Amniotic epithelial cell (primary cell): ENCODE measurements around the gene PAPOLG.

ENCODE experiments used
- DNase-seq: peaks from one replicate; pipeline ENCODE4 v3.0.0-alpha.2; 2010; ENCODE audit warnings: low read depth

The PAPOLG gene

DNA sequence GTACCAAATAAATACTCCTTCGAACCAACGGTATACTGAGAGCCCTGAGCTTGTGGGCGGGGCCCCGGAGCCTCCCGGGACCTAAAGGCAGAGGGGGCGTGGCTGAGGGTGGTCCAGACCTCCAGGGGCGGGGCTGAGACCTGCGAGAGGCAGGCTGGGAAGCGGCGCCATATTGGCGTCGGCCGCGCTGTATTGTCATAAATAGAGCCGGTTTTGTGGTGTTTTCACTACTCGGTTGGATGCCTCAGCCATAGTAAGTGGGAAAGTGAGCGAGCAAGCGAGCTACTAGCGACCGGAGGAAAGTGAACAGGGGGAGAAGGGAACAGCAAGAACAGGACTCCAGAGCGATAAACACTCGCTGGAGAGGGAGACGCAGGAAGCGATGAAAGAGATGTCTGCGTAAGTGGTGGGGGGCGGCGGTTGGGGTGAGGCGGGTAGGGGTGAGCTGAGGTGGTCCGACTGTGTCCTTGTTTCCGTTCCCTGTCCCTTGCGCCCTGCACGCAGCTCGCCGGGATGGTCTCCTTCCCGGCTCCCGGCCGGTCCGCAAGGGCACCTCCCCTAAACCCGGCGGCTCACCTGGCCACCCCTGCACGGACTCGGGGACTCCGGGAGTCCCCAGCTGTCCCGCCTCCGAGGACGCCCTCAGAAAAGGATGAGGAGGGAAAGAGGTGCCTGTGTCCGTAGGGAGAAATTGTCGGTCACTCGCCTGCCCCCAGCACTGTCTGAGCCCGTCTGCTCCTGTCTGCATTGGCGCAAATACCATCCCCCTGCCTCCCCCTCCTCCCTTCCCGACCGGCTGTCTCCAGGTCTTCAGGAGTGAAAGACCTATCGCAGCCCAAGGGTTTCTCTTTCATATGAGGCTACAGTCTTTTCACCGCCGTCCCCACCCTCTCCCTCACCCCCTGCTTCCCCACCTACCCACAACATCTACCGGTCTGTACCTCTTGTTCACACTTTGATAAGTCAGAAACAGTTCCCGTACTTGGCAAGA, at the start of gene PAPOLG:
PAPOLG (plus strand) TSS at position 172 of the 991 bp plus-strand sequence; CDS start at position 383, 211 bp downstream.
- peak; percentile 81 for DNase-seq

DNA sequence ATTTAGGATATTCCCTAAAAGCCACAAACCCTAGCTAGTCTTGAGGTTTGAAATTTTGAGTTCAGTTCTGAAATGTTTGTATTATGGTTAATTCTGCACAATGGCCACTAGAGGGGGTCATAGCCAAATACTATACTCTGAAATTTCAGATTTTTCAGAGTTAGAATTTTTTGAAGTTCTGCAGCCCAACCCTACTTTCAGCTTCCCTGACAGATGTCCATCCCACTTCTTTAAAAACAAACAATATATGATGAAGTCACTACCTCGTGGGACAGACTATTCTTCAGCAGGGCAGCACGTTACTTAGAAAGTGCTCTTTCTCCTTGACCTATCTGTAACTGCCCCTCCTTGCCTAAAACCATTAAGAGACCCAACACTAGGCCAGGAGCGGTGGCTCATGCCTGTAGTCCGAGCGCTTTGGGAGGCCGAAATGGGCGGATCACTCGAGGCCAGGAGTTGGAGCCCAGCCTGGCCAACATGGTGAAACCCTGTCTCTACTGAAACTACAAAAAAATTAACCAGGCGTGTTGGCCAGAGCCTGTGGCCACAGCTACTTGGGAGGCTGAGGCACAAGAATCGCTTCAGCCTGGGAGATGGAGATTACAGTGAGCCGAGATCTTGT, 48.2 kb upstream of the PAPOLG start:
- DNase-seq: peak; percentile 13

DNA sequence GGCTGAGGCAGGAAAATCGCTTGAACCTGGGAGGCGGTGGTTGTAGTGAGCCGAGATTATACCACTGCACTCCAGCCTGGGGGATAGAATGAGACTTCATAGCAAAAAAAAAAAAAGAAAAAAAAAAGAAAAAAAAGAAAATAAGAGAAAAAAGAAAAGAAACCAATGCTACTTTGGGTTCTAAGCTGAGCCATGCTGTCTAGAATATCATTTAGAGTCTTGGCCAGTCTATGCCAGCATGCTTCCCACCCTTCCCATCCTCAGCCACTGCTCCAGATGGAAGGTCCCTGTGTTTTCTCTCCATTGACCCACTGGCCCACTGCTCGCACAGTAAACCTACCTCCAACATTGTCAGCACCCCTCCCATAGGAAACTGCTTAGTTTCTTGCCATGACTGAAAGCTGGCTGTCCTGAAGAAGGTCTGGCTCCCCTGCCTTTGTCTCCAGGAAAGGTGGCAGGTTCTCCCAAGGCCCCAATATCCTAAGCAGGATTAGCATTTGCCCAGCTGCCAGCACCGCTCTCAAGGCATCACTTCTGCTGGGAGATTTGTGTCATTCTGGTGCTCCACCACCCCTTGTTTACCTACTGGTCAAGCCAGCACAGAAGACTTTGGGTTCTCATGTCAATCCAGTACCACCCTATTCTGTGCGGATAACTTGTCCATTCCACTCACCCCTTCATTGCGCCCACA, 47.3 kb upstream of the PAPOLG start:
- no peak for DNase-seq

DNA sequence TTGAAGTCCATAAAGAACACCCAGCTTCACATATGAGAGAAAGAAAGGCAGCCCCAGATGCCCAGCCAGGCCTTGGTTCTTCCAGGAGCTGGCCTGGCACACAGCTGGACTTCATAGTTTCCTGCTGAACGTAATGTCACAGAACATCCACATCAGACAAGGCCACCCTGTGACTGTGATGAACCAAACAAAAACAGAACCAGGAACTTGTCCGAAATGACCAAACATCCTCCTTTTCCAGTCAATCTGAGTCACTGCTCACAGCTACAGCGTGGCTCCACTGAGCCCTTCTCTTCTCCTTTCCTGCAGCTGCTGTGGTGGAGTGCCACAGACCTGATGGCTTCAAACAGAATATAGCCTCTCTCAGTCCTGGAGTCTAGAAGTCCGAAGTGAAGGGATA, 45.4 kb upstream of the PAPOLG start:
- DNase-seq: no peak

DNA sequence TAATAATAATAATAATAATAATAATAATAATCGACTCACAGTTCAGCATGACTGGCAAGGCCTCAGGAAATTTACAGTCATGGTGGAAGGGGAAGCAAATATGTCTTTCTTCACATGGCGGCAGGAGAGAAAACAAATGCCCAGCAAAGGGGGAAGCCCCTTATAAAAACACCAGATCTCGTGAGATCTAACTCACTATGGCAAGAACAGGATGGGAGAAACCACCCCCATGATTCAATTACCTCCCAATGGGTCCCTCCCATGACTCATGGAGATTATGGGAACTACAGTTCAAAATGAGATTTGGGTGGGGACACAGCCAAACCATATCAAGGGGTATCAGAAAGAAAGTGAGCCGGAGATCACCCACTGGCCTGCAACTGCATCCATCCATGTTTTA, 40.5 kb upstream of the PAPOLG start:
- DNase-seq: no peak

DNA sequence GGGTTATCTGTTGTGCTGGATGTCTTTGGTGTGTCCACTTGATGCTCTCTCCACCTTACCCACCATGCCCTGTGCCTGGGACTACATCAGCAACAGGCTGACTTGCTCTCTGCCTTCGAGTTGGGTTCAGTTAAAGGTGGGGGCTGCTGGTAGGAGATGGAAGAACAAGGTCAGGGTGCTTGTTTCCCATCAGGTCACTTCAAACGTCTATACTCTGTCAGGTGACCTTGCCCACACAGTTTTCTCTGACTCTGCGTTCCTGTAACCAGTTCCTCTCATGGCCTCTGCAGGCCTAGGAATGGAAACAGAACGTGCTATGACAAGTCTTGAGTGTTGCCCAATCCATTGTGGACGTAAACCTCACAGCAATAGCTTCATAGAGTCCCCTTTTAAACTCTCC, 38.4 kb upstream of the PAPOLG start:
- peak; percentile 5 for DNase-seq

DNA sequence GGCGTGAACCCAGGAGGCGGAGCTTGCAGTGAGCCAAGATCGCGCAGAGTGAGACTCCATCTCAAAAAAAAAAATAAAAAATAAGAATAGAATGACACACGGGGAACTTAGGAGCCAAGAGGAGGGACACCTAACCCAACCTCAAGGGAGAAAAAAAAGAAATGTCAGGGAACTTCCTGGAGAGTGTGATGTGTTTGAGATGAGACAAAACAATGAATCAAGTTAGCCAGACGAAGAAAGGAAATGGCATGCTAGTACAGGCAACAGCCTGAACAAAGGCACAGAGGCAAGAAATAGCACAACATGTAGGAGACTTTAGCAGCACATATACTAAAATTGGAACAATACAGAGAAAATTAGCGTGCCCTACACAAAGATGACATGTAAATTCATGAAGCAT, 36.7 kb upstream of the PAPOLG start:
- DNase-seq: no peak

DNA sequence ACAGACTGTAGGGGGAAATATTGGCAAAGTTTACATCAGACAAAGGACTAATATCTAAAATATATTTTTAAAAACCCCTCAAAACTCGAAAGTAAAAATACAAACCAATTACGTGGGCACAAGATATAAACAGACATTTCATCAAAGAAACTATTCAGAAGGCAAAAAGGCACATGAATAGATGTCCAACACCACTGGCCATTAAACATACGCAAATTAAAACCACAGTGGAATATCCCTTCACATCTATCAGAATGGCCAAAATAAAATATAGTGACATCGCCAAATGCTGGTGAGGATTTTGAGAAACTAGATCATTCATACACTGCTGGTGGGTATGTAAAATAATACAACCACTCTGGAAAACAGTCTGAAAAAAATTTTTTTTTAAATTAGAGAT, 30.6 kb upstream of the PAPOLG start:
- DNase-seq: no peak

DNA sequence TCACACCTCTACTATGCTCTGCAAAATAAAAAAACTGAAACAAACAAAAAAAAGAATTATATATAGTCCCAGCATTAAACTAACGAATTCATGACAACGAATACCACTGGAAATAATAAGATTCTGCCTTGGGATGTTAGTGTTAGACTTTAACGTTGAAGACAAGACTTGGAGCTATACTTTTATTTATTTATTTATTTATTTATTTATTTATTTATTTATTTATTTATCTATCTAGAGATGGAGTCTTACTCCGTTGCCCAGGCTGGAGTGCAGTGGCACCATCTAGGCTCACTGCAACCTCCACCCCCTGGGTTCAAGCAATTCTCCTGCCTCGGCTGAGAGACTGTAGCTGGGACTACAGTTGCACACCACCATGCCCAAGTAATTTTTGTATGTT, 27.2 kb upstream of the PAPOLG start:
- no peak for DNase-seq

DNA sequence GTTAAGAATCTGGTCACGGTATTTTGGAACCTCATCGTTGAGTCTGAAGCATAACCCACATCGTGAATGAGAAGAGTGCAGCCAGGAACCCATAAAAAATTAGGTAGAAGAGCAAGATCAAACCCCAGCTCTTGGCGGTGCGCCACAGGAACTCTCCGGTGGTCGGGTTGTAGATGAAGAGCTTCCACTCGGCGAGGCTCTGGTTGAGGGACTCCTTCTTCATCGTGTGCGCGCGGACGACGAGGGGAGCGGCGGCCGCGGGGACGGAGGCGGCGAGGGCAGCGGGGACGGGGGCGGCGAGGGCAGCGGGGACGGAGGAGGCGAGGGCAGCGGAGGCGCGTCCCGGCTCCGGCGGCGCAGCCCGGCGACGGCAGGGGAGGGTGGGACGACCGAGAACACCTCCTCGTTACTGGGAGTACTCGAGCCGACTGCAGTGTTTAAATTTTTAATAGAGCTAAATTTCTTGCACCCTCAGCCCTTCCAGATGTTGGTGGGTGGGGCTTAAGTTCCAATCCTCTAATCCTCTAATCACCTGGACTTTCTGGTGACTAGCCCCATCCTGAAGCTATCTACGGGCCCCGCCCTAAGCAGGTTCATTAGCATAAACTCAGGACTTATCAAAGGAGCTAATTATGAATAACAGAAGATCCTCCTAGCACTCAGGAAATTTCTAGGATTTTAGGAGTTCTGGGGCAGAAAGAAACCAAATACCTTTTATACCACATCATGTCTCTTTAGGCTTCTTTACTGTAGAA, 20.4 kb upstream of the PAPOLG start:
- no peak for DNase-seq

DNA sequence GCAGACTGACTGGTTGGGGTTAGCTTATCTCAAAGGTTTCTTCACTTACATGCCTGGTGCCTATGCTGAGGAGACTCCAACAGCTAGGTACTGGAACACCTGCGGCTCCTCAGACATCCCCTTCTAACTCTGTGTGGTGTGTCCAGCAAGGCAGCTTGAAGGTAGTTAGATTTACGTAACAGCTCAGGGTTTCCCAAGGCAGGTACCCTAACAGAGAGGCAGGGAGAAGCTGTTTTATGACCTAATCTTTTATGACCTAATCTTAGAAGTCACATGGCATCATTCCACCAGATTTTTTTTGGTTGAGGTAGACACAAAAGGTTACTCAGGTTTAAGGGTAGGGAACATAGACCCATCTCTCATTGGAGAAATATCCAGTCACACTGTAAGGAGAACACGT, 17.4 kb upstream of the PAPOLG start:
- DNase-seq: no peak

DNA sequence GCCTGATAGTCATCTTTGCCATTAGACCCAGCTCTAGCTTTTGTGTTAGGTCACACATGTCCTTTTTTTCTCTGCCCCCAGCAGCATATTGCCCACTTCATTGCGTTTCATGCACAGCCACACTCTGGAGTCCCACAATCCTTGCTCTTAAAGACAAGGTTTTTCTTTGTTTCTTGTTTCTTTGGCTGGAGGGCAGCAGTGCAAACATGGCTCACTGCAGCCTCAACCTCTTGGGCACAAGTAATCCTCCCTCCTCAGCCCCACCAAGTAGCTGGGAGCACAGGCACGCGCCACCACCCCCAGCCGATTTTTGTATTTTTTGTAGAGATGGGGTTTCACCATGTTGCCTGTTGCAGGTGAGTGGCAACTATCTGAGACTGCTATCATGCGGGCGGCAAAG, 16.9 kb upstream of the PAPOLG start:
- no peak for DNase-seq

DNA sequence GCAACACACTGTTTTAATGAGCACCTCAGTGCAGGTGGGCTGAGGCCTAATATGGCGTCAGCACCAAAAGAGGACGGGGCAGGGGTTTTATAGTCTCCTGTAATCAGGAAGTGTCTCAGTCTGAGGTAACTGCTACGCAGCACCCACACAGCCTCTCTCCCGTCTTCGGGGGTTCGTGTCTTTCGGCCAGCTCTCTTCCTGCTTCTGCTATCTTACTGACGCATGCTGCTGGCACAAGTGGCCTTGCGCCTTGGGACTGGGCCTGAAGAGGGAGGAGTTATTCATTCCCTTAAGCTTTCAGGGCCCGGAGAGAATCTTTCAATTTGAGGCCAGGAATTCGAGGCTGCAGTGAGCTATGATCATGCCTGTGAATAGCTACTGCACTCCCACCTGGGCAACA, 14.5 kb upstream of the PAPOLG start:
- no peak for DNase-seq

DNA sequence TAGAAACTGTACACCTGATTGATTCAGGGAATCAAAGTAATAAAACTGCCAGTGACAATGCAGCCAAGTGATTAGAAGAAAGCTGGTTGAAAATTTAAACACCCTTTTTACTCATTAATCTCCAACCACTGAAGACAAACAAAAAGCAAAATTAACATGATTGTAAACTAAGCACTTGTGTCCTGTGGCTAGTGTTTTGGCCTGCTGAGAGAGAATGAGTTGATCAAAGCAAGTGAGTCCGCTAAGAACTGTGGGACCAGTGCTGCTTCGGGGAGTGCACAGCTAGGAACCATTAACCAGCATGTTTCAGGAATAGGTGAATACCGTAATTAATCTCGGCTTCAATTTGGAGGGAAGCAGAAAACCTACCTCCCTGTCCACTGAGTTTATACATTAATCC, 13.6 kb upstream of the PAPOLG start:
- DNase-seq: no peak

DNA sequence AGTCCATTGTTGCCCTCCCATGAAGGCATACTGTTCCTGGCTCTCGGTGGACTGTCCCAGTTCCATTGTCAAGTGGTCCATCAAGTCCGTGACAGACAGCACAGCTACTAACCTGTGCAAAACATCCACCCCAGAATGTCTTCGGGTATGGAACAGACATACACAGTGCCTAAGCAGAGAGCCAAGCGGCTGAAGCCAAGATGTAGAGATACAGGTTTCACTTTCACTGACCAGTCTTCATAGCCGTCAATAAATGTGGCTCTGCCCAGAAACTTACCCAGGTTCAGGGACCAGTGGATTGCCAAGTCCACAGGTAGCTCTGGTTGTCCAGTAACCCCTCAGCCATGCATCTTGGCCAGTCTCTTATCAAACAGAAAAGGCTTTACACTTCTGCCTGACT, 10.7 kb upstream of the PAPOLG start:
- DNase-seq: no peak

DNA sequence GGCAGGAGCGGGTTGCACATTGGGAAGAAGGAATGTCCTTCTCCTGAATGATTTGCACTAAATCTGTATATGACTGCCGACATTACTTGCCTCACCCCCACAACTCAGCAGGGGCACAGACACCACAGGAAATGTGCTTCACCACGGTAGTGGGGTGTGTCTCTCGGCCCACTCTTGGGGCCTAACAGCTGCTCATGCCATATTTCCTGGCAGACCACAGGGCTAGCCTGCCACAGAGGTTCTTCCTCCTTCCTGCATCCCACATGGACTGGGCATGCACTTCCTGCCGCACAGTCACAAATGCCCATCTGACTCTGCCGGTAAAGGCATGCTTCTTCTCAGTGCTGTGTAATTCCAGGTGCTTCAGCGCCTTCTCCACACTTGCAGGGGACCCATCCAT, 10.3 kb upstream of the PAPOLG start:
- DNase-seq: no peak

DNA sequence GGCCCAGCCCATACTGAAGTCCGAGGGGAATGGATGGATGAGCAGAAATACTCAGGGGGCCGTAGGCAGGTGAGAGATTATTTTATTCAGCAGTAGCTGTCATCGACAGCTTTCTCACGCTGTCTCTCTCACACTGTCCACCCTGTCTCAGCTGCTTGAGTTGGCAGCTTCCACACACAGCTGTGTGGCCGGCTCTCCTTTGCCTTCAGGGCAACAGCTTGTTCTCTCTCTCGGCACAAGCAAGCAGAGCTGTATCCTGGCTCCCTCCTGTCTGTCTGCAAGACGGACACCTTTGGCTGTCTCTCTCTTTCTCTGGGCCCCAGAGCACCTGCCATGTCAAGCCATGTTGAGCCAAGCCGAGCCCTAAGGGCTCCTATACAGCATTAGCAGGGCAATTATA, 9.8 kb upstream of the PAPOLG start:
- no peak for DNase-seq

DNA sequence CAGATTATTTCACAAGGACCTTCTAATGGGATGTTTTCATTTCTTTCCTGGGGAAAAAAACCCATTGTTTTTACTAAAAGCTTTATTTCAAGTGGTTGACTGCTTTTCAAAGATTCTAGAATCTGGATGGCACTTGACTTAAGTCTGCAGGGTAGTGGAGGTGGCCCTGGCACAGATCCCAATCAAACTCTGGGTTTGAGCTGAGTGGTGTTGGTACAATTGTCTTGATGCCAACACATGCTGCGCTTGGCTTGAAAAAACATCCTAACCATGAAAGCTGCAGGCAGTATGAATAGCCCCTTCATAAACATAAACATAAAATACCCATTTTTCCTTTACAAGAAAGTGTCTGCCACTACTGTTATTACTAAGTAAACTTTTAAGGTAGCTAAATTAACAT, 3.6 kb downstream of the PAPOLG start:
- no peak for DNase-seq

DNA sequence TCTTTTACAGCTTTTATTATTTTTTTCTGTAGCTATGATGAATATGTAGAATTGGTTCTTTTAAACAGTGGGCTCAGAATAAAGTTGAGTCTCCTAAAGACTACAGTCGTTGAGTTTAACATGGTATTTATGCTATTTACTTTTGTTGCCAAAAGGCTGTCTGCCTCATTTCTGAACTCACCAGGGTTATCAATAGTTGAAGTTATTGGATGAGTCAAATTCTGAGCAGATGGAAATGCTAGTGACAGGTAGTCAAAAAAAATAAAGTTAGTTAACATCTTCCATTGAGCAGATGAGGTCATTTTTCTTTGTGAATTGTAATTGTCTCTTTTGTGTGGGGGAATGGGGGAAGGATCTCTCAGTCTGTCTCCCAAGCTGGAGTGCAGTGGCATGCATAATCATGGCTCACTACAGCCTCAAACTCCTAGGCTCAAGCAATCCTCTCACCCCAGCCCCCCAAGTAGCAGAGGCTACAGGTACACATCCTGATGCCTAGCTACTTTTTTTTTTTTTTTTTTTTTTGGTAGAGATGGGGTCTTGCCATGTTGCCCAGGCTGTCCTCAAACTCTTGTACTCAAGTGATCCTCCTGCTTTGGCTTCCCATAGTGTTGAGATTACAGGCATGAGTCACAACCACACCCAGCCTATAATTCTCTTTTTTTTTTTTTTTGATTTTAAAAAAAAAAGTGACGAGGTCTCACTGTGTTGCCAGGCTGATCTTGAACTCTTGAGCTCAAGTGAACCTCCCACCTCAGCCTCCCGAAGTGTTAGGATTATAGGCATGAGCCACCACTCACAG, 8.9 kb downstream of the PAPOLG start:
- DNase-seq: peak; percentile 19

DNA sequence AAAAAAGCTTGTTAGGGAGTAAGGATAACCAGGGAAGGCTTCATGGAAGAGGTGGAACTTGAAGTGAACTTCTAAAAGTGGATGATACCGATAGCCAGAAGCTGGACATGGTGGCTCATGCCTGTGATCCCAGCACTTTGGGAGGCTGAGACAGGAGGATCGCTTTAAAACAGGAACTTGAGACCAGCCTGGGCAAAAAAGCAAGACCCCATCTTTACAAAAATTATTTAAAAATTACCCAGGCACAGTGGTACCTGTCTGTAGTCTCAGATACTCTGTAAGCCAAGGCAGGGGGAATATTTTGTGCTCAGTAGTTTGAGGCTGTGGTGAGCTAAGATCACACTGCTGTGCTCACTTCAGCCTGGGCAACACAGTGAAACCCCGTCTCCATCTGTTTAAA, 10.2 kb downstream of the PAPOLG start:
- DNase-seq: no peak

DNA sequence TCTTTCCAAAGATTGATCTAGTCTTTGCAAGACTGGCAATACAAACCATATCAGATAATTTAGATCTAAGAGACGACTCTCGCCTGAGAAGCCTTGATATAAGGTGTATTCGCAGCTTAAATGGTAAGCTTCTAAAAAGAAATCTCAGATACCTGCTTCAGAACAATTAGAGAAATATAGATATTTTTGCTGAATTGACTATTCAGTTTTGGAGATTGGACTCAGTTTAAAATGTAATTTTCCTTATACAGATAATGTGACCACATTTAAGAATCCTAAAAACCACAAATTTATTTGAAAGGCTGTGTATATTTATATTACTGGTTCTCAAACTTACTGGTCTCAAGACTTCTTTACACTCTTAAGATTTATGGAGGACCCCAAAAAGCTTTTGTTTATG, 15.4 kb downstream of the PAPOLG start:
- DNase-seq: no peak
